GM19240 (cell line): ENCODE measurements around the gene ZMIZ2.
"Not testable (repeated sequence)": the region's sequence is repeated elsewhere in the genome, so short reads cannot be mapped to it uniquely, and the experiment has no call there.

ENCODE experiments used
- DNase-seq: peaks from one replicate; pipeline ENCODE4 v3.0.0; 2011; ENCODE audit warnings: low spot score; ENCODE audit not compliant: insufficient read length

The ZMIZ2 gene

GRCh38 chr7:44772867-44773266, 24.2 kb downstream of the ZMIZ2 start:
- no peak for DNase-seq

GRCh38 chr7:44774486-44774885, 25.8 kb downstream of the ZMIZ2 start:
- DNase-seq: not testable (repeated sequence)

GRCh38 chr7:44775383-44776107, 26.9 kb downstream of the ZMIZ2 start:
- DNase-seq: no peak

- DNase-seq: no peak
These were observed 27.6 kb downstream of the ZMIZ2 start for GRCh38 chr7:44776211-44776610.

- no peak for DNase-seq
These were observed 33.8 kb downstream of the ZMIZ2 start for GRCh38 chr7:44782460-44782859.

DNA sequence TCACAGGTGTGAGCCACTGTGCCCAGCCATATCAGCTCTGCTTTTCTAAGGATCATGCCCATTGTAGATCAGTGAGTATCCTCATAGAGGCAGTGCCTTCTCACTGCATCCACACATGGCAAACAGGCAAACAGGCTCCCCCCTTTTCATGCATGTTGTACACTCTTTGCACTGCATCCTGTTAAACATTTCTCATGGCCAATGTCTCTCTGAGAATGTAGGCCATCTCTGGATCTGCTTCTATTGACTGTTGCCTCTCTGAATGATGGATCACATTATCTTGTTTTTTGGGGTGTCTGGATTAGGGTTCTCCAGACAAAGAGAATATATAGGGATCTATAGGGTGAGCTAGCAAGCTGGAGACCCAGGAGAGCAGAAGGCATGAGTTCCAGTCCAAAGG, 34.8 kb downstream of the ZMIZ2 start:
- no peak for DNase-seq

GRCh38 chr7:44784364-44784763, 35.7 kb downstream of the ZMIZ2 start:
- DNase-seq: no peak

GRCh38 chr7:44785218-44785617, 36.6 kb downstream of the ZMIZ2 start:
- not testable (repeated sequence) for DNase-seq

DNA sequence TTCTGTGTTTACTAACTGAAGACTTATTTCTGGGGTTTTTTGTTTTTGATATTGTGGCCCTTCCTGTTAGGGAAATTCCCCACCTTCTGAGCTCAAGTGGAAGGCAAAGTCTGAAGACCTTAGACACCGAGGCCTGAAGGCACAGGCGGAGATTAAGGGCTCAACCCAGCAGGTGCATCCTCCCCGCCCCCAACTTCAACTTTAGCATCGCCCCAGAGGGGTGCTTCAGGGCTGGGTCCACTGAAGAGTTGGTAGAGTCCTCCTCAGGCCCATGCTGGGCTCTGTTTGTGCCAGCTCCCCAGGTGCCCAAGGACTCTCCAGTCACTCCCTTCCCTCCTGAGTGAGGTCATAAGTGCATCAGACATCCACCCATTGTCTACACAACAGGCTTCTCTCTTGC, 38.4 kb downstream of the ZMIZ2 start:
- no peak for DNase-seq

GRCh38 chr7:44787762-44788161, 39.1 kb downstream of the ZMIZ2 start:
- no peak for DNase-seq

DNA sequence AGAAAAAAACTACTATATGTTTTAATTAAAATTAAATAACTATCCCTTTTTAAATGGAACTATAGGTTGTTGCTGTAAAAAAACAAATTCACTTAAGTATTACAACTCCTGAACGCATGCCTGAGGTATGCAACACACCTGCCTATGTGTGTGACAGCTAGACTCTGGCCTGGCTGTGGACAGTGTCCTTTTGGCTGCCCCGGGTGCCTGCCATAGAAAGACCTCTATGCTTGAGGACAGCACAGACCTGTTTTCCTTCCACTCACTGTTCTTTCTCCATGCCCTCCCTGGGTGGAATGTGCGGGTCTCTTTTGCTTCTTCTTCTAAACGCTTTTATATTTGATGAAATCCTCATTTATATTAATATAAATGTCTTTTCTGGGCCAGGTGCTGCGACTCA, 41.3 kb downstream of the ZMIZ2 start:
- no peak for DNase-seq

GRCh38 chr7:44791278-44792219, 42.9 kb downstream of the ZMIZ2 start:
- DNase-seq: no peak

DNA sequence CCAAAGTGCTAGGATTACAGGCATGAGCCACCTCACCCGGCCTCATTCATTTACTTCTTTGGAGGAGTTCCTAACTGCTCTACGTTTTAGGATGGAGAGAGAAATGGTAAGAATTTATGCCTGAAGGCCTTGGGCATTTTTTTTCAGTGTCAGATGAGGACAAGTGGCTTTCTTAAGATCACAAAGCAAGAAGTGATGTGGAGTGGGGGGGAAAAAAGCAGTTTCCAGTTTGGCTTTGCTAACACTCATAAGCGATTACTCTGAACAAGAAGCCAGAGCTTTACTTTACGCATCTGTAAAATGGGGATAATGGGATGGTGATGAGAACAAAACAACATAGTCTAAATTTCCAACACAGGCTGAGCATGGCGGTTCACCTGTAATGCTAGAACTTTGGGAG, 45.3 kb downstream of the ZMIZ2 start:
- no peak for DNase-seq

DNA sequence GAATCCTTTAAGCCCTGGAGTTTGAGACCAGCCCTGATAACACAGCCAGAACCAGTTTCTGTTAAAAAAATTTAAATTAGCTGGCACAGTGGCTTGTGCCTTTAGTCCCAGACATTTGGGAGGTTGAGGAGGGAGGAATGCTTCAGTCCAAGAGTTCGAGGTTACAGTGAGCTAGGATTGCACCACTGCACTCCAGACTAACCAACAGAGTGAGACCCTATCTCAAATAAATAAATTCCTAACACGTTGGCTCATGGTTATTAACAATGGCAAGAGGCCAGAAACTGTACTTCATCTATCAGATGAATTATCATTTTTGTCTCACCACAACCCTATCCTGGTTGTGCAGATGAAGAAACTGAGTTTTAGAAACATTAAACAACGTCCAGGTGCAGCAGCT, 45.7 kb downstream of the ZMIZ2 start:
- no peak for DNase-seq

GRCh38 chr7:44796034-44796503, 47.4 kb downstream of the ZMIZ2 start:
- no peak for DNase-seq

GRCh38 chr7:44796504-44797328, 48.1 kb downstream of the ZMIZ2 start, which contains the start of gene PPIA:
TSS of gene PPIA (plus strand) at chr7:44796681. CDS start at chr7:44796725, 44 bp downstream.
- DNase-seq: peak; percentile 95

DNA sequence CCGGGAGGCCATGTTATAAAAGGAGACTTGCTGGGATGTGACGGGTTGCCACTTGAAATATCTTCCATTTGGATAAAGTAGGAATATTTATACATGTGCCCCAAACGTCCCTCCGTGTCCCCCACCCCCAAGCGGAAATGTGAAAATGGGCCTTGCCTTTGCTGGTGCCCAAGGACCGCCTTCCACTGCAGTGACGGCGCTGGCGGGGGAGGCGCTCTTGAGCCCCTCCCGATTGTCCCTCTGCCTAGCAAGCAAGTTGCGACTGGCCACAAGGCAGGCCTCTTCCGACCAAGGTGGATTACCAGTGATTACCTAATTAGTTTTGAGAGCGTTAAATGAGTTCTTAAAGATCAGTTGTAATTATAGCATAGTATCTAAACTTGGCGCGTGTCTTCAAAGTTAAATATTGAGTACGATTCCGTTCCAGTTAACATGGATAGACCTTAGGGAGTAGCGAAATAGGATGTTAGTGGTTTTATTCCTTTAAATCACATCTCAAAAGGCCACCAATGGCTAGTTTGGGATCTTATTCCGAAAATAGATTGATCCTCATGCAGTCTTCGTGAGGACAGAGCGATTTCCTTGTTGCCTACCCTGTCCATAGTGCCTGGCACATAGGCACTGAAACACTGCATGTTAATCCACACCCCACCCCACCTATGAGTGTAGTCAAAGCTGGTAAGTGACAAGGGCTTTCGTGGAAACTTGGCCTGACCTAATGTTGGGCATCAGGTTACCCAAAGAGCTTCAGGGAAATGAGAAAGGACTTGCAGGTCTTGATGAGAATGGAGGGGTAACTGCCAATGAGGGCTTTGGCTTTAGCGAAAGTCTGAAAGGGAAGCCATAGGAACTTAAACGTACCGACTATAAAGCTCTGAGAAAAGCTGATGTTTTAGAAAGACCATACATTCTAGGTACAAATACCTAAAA, 48.9 kb downstream of the ZMIZ2 start:
- DNase-seq: peak; percentile 65

GRCh38 chr7:44798649-44799305, 50.1 kb downstream of the ZMIZ2 start:
- DNase-seq: no peak

- no peak for DNase-seq
These were observed 51.3 kb downstream of the ZMIZ2 start for GRCh38 chr7:44799939-44800338.

GRCh38 chr7:44801890-44802289, 53.2 kb downstream of the ZMIZ2 start:
- DNase-seq: no peak
